Kidney (tissue), 14 donors: ENCODE data around the gene FOXD2. TPM values are rescaled to one million over a fixed set of nuclear protein-coding genes. Genes with fewer than 3 reads are reported as not detected.

Experiments
- DNase-seq, 5 donors: peaks; one replicate each; pipeline ENCODE4 v3.0.0-alpha.2; 2013 to 2020
- FAIRE-seq: peaks from 2 replicates; lab custom pipeline; 2012; peaks lifted over from hg19 to GRCh38; lab: Jason Lieb, UNC
- H3K27ac ChIP-seq, 2 donors: one replicate each; pipeline ENCODE4 v1.7.0; 2013; ENCODE audit warnings: low read depth in 2 of 2, low read length in 2 of 2, inconsistent platforms in 1 of 2
- H3K27me3 ChIP-seq: one replicate; pipeline ENCODE4 v1.7.1; 2013; ENCODE audit warnings: low read length, inconsistent platforms; ENCODE audit not compliant: control insufficient read depth, insufficient read depth
- H3K36me3 ChIP-seq, 3 donors: one replicate each; pipeline versions ENCODE4 v1.7.0 to v1.7.1; 2013; ENCODE audit warnings: low read length in 3 of 3, control low read depth in 1 of 3, inconsistent platforms in 1 of 3; ENCODE audit not compliant: insufficient read depth in 3 of 3, control insufficient read depth in 2 of 3
- H3K4me1 ChIP-seq, 3 donors: one replicate each; pipeline versions ENCODE4 v1.7.0 to v1.7.1; 2013; ENCODE audit warnings: low read length in 3 of 3, inconsistent platforms in 1 of 3, low read depth in 1 of 3; ENCODE audit not compliant: control insufficient read depth in 2 of 3, insufficient read depth in 2 of 3
- H3K4me3 ChIP-seq, 3 donors: one replicate each; pipeline versions ENCODE4 v1.7.0 to v1.8.1; 2013; ENCODE audit warnings: low read length in 3 of 3, control low read depth in 1 of 3, inconsistent platforms in 1 of 3
- H3K9ac ChIP-seq, 3 donors: one replicate each; pipeline versions ENCODE4 v1.7.0 to v1.7.1; 2013; ENCODE audit warnings: low read length in 3 of 3, control low read depth in 1 of 3, inconsistent platforms in 1 of 3
- H3K9me3 ChIP-seq, 3 donors: one replicate each; pipeline versions ENCODE4 v1.7.0 to v1.7.1; 2013; ENCODE audit warnings: low read length in 3 of 3, control low read depth in 1 of 3, inconsistent platforms in 1 of 3; ENCODE audit not compliant: control insufficient read depth in 2 of 3, insufficient read depth in 1 of 3
- CTCF ChIP-seq: IDR thresholded peaks from 3 replicates; pipeline ENCODE4 v1.5.1; 2012; ENCODE audit warnings: mild to moderate bottlenecking, moderate library complexity, borderline replicate concordance; ENCODE audit not compliant: insufficient read depth; ENCODE audit errors: extremely low read depth
- intact Hi-C: fragments of 100-400 bp; cut with DNase I; formaldehyde crosslinking; loops from one replicate; pipeline ENCODE4 v1.11.1; 2022
- polyA plus RNA-seq: library from polyadenylated mRNA; stranded (reverse); fragments of 350-450 nt; fragmentation: Illumina TruSeq; extraction: RNeasy Lipid Tissue Mini Kit (QIAGEN cat#74804); gene quantifications from one replicate; pipeline ENCODE4 v1.2.3, GENCODE V29; 2014; ENCODE audit warnings: low read depth, low replicate concordance; ENCODE audit not compliant: insufficient read depth
- total RNA-seq: library from RNA; stranded (reverse); fragmentation: NEBNext Ultra II Directional; extraction: Animal tissue kit (Norgen Biotek cat#: 25700); gene quantifications from one replicate; pipeline ENCODE4 v1.2.1, GENCODE V29; 2021
- donor health status: control.
- donor health status: control.
- donor health status: control.
- donor health status: control.
- donor health status: control.
- donor health status: DM: yes; HTN: yes; CAD: no.
- donor health status: Normal renal cell carcinoma (clear cell type).

FOXD2 gene
- total and polyA plus RNA-seq, 2 donors from 2014 or later: 0.82 to 2.3 TPM

GRCh38 chr1:47459253-47459788, 21.5 kb downstream of the FOXD2 start:
- Histone ChIP-seq H3K4me1 (no peaks in the 10 kb centered on the region), H3K9me3 (no peaks in the 10 kb centered on the region), H3K36me3 (no peaks in the 10 kb centered on the region), H3K4me3 (no peak overlapping the region), H3K27ac (no peak overlapping the region), H3K27me3 (peaks cover 6% of the 10 kb centered on the region), H3K9ac (no peak overlapping the region)
- DNase-seq (peak in 1 of 5 donors; percentile 57), FAIRE-seq (no peak)
- no peak for TF ChIP-seq CTCF
- intact Hi-C loops: no loop called here

GRCh38 chr1:47460040-47460439, 22.2 kb downstream of the FOXD2 start:
- no peak overlapping the region for H3K4me3 ChIP-seq
- no peak overlapping the region for H3K9ac ChIP-seq
- no peaks in the 10 kb centered on the region for H3K36me3 ChIP-seq
- FAIRE-seq (no peak), DNase-seq (no peak)
- H3K4me1 ChIP-seq: no peaks in the 10 kb centered on the region
- no peaks in the 10 kb centered on the region for H3K9me3 ChIP-seq
- no peak for TF ChIP-seq CTCF
- intact Hi-C loops: no loop called here
- no peak overlapping the region for H3K27ac ChIP-seq
- H3K27me3 ChIP-seq: peaks cover 6% of the 10 kb centered on the region

GRCh38 chr1:47460456-47460855, 22.6 kb downstream of the FOXD2 start:
- FAIRE-seq: no peak
- H3K36me3 ChIP-seq: no peaks in the 10 kb centered on the region
- H3K27ac ChIP-seq: no peak overlapping the region
- no peaks in the 10 kb centered on the region for H3K4me1 ChIP-seq
- no peak overlapping the region for H3K9ac ChIP-seq
- DNase-seq: no peak
- H3K4me3 ChIP-seq: no peak overlapping the region
- no peak for TF ChIP-seq CTCF
- peaks cover 6% of the 10 kb centered on the region for H3K27me3 ChIP-seq
- intact Hi-C loops: no loop called here
- no peaks in the 10 kb centered on the region for H3K9me3 ChIP-seq

GRCh38 chr1:47465605-47466004, 27.8 kb downstream of the FOXD2 start:
- H3K4me1 ChIP-seq: peaks cover 0 to 3% (median 0%) of the 10 kb centered on the region in 3 donors
- H3K9ac ChIP-seq: no peak overlapping the region
- no peaks in the 10 kb centered on the region for H3K36me3 ChIP-seq
- H3K9me3 ChIP-seq: no peaks in the 10 kb centered on the region
- intact Hi-C loops: no loop called here
- peak in 2 of 5 donors; percentile 25 to 60 for DNase-seq
- TF ChIP-seq CTCF: no peak
- no peak for FAIRE-seq
- H3K4me3 ChIP-seq: no peak overlapping the region
- H3K27me3 ChIP-seq: no peaks in the 10 kb centered on the region
- no peak overlapping the region for H3K27ac ChIP-seq
